NCI-H446 treated with DMSO at 0.1 percent for 48 hours (cell line): ENCODE measurements around the gene C4B.
"Not testable (repeated sequence)": the region's sequence is repeated elsewhere in the genome, so short reads cannot be mapped to it uniquely, and the experiment has no call there.

Experiments used
- DNase-seq: peaks from one replicate; lab custom pipeline; 2025; lab: John Stamatoyannopoulos, UW

Gene C4B

DNA sequence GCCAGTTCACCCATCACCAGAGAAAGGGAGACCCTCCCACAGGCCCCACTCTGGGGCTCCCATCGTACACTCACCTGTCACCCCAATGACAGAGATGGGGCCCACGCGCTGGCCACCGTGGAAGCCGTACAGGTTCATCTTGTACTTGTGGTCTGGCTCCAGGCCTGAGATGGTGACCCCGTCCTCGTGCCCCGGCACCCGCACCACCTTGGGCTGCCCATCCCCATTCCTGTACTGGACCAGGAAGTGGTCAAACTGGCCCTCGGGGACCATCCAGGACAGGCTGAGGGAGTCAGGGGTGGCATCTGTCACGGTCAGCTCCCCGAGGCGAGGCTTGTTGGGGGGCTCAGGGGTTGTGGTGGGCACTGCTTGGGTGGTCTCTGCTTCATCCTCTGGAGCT lies 38.7 kb downstream of the C4B start:
- not testable (repeated sequence) for DNase-seq

DNA sequence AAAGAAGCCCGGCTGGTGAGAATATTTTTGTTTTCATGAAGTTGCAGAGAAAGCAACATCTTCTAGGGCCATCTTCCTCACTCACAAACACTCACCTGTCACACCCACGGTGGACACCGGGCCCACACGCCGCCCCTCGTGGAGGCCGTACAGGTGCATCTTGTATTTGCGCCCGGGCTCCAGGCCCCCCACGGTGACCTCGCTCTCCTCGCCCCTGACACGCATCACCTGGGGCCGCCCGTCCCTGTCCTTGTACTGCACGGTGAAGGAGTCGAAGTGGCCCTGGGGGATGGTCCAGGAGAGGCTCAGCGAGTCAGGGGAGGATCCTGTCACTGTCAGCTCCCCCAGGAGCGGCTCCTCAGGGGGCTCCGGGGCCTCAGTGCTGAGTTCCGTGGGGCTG lies 41.2 kb downstream of the C4B start:
- not testable (repeated sequence) for DNase-seq

DNA sequence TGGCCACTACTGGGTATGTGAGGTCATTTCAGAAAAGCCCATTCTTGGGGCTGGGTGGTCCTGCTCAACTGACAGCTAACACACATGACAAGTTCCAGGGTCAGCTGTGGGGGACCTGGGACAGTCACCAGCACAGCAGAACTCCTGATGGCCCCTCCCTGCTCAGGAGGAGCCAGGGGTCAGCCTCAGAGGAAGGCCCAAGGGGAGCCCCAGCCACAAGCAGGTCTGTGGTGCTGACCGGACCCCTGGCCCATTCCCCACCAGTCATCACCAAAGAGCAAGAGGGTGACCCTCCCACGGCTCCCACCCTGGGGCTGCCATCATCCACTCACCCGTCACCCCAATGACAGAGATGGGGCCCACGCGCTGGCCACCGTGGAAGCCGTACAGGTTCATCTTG lies 41.7 kb downstream of the C4B start:
- no peak for DNase-seq

DNA sequence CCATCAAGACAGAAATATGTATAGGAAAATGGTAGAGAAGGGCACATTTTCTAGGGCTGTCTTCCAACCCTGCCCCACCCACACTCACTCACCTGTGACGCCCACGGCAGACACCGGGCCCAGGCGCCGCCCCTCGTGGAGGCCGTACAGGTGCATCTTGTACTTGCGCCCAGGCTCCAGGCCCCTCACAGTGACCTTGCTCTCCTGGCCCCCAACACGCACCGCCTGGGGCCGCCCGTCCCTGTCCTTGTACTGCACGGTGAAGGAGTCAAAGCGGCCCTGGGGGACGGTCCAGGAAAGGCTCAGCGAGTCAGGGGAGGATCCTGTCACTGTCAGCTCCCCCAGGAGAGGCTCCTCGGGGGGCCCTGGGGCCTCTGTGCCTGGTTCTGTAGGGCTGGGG lies 43.4 kb downstream of the C4B start:
- DNase-seq: no peak

DNA sequence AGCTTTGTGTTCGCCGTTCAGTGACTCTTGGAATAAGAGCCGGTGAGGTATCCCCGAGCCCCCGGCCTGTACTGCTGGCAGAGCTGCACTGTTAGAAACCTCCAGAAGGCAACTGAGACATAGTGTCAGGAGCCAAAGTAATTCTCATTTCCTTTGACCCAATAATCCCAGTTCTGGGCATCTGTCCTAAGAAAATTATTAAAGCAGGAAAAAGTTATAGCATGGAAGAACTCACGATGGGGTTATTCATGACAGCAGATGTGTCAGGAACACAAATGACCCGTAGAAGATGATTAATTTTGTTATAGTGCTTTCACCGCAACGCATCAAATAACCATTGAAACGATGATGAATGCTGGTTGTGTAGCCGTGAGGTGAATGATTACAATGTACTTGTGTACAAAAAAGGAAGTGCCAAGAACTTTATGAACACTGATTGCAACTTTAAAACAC lies 43.9 kb downstream of the C4B start:
- DNase-seq: no peak

DNA sequence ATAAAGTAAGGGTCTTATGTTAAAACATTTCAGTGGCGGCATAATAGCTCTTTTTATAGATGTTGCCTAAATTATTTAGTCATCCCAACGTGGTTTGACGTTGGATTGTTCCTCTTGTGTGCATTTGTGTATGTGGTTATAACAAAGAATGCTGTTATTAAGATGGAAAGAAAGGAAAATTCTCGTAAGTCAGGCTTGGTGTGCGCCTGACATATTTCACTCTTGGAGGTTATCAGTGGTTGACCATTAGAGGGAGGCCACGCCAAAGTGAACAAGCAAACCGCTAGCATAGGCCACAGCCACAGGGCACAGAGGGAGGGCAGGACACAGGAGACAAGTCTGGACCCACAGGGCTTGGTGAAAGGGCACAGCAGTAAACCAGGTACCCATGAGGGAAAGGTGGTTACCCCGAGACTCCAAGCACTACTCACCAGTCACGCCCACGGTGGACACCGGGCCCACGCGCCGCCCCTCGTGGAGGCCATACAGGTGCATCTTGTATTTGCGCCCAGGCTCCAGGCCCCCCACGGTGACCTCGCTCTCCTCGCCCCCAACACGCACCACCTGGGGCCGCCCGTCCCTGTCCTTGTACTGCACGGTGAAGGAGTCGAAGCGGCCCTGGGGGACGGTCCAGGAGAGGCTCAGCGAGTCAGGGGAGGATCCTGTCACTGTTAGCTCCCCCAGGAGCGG lies 46.5 kb downstream of the C4B start:
- DNase-seq: no peak

DNA sequence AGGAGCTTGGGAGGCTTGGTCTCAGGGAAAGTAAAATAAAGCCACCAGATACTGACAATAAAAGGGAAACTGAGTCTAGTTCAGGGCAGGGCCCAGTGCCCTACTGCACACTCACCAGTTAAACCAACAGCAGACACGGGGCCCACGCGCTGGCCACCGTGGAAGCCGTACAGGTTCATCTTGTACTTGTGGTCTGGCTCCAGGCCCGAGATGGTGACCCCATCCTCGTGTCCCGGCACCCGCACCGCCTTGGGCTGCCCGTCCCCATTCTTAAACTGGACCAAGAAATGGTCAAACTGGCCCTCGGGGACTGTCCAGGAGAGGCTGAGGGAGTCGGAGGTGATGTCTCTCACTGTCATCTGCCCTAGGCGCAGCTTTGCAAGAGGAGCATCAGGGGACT lies 50.1 kb downstream of the C4B start:
- DNase-seq: no peak

DNA sequence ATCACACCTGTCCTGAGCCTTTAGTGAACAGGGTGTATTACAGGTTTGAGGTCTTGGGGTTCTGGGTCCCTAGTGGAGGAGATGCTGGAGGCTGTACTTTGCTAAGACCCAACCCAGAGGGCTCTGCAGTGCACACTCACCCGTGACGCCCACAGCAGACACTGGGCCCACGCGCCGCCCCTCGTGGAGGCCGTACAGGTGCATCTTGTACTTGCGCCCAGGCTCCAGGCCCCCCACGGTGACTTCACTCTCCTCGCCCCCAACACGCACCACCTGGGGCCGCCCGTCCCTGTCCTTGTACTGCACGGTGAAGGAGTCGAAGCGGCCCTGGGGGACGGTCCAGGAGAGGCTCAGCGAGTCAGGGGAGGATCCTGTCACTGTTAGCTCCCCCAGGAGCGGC lies 52.9 kb downstream of the C4B start:
- DNase-seq: not testable (repeated sequence)

DNA sequence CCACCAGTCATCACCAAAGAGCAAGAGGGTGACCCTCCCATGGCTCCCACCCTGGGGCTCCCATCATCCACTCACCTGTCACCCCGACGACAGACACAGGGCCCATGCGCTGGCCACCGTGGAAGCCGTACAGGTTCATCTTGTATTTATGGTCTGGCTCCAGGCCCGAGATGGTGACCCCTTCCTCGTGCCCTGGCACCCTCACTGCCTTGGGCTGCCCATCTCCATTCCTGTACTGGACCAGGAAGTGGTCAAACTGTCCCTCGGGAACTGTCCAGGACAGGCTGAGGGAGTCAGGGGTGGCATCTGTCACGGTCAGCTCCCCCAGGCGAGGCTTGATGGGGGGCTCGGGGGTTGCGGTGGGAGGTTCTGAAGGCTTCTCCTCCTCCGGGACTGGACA lies 53.7 kb downstream of the C4B start:
- DNase-seq: not testable (repeated sequence)

DNA sequence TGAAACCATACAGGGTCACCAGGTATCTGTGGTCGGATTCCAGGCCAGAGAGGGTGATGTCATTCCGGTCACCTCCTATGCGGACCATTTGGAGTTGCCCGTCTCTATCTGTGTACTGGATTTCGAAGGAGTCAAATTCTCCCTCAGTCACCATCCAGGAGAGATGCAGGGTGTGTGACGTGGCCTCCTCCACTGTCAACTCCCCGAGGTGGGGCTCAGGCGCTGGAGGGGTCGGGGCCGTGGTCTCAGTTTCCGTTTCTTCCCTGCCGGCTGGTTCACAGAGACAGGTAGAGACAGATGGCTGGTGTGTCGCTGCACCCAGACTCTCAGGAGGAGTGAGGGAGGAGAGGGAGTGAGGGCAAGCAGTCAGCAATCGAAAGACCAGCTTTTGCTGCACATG lies 54.3 kb downstream of the C4B start:
- no peak for DNase-seq

DNA sequence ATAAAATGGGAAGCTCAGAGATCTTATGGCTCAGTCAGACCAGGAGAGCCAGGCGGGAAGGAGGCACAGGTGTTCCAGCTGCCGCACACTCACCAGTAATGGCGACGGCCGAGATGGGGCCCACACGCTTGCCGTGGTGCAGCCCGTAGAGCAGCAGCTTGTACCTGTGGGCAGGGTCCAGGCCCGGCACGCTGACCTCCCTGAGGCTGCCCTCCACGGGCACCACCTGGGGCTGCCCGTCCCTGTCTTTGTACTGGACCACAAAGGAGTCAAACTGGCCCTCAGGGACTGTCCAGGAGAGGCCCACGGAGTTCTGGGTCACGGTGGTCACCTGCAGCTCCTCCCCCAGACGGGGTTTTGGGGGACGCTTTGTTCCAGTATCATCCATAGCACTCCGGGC lies 54.9 kb downstream of the C4B start:
- no peak for DNase-seq

DNA sequence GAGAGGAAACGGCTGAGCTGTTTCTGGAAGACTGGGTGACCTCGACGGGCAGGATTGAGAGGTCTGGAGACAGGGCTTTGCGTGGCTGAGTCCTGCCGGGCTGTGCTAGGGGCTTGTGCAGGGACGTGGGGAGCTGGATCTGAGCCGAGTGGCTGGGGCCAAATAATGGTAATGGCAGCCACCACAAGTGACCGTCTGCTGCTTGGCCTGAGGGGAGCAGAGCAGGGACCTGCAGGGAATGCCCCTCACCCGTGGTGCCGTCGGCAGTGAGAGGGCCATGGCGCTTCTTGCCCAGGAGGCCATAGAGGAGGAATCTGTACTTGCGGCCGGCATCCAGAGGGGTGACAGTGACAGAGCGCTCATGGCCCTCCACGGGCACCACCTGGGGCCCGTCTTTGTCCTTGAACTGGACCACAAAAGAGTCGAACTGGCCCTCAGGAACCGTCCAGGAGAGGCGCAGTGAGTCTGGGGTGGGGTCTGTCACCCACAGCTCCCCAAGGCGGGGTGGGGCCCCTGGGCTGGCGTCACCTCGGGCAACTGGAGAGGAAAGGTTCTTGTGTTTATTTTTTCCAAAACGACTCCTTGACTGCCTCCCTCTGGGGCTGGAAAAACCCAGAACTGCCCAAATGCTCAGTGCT lies 55.4 kb downstream of the C4B start:
- DNase-seq: no peak

DNA sequence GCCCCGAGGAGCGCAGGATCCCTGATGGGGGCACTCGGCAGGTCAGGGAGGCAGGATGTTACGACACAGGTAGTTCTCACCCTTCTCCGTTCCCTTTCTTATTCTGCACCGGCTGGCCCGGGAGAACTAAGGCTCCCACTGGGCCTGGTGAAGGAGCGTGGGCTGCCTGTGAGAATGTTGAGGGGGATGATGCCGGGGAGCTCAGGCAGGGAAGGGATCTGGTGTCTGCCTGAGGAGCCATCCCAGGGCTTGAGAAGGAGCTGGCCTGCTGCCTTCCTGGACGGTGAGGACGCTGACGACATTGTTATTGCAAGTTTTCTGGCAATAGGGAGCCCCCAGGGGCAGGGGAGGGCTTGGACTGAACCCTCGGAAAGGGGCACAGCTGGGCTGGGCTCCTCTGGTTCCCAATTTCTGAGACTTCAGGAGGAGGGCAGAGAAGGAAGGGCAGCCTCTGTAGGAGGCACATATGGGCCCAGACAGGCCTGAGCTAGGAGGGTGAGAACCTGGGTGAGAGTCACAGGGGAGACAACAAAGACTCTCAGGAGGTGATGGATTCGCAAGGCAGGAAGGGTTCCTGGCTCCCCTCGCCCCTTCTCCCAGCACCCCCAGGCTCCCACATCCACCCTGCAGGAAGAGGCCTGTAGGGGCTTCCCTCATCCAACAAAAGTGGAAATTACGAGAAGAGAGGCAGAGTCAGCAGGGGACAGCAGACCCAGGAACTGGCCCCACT lies 56.4 kb downstream of the C4B start:
- DNase-seq: no peak

DNA sequence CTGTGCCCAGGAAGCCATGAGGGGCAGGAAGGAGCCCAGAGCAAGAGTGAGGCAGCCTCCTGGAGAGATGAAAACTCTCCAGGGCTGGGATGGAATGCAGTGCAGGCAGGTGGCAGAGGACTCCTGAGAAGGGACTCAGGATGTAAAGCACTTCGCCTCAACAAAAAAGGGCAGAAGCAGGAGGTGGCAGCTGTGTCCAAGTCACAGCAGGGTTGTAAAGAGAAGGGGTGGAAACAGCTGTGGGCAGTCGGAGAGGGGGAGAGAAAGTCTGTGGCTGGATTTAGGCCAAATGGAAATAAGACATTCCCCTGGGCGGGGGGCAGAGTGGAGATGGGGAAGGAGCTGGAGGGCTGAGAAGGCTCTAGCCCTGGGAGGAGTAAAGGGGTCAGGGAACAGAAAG lies 58.5 kb downstream of the C4B start:
- no peak for DNase-seq

DNA sequence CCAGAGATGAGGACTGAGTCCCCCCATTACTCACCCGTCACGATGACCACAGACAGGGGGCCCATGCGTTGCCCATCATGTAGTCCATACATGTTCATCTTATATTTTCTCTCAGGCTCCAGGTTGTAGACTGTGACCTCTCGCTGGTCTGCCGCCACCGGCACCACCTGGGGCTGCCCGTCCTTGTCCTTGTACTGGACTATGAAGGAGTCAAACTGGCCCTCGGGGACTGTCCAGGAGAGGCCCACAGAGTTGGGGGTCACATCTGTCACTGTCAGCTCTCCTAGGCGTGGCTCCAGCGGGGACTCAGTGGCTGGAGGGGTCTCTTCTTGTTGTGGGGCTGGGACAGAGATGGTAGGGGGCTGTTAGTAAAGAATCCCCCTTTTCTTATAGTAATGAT lies 59.0 kb downstream of the C4B start:
- no peak for DNase-seq

DNA sequence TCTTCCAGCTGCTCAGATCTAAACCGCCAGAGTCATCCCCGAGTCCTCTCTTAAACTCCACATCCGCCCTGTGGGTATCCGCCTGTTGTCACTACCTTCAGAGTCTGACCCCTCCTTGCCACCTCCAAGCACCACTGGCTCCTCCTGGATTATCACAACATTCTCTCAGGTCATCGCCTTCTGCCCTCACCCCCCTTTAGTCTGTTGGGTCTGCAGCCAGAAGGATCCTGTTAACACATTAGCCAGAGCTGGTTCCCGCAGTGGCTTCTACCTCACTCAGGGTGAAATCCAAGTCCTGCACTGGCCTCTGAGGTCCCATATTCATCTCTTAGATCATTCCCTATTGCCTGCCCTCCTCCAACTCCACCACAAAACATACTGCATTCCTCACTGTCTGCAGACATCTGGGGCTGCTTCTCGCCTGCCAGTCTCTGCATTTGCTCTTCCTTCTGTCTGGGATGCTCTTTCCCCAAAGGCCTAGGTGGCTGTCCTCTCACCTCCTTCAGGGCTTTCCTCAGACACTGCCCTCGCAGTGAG lies 60.5 kb downstream of the C4B start:
- no peak for DNase-seq

DNA sequence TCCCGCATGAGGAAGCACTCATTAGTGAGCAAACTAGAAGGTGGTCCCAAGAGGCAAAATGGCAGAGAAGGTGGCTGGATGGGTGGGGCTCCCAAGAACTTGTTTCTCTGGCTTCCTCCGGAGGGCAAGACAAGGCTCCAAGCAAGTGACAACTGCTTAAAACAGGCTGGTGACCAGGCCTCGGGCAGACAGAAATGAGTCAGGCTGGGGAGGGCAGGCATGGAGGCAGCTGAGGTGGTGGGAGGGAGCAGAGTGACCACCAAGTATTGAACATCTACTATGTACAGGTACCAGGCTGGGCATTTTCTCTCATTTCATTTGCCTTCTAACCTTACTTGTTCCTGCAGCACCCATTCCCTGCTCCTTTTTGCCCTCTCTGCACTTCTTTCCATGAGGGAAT lies 61.2 kb downstream of the C4B start:
- no peak for DNase-seq

DNA sequence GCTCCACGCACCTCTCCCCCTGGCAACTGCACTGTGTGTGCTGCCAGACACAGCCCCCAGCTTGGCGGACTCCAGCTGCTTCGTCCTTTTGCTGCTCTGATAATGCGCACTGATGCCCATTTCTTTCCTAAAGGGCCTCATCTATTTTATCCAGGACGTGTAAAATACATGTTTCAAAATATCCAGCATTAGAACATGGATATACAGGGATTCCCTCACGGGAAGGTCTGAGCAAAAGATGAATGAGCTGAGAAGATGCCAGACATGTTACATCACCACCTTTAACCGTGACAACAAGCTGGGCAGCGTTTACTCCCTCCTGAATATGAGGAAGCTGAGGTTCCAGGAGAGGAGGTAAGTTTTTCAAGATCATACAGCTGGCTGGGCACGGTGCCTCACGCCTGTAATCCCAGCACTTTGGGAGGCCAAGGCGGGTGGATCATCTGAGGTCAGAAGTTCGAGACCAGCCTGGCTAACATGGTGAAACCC lies 61.8 kb downstream of the C4B start:
- no peak for DNase-seq

DNA sequence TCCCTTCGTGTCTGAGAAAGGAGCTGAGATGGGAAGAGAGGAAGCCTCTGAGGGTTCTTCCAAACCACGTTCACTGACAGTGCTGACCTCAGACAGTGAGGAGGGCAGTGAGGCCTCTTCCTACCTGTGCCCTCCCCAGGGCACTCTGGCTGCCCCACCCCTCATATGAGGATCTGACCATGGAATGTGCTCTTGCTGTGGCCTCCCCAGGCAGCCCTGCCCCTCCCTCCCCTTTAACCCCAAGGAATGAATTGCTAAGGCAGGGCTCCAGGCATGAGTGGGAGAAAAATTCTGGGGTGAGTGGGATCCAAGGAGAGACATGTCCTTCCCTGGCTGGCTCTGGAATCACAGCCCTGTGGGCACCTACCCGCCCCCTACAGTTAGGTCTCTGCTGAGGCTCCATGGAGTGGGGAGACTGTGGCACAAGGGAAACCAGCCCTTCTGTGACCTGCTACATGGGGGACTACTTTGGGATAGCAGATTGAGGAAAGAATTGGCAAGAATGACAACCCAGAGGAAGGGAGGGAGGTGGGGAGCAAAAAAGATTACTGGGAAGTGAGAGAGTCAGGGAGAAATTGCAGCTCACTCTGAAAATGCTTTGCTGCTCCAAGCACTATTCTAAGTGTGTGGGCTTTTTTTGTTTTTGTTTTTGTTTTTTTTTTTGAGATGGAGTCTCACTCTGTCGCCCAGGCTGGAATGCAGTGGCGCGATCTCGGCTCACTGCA lies 65.1 kb downstream of the C4B start:
- DNase-seq: no peak

DNA sequence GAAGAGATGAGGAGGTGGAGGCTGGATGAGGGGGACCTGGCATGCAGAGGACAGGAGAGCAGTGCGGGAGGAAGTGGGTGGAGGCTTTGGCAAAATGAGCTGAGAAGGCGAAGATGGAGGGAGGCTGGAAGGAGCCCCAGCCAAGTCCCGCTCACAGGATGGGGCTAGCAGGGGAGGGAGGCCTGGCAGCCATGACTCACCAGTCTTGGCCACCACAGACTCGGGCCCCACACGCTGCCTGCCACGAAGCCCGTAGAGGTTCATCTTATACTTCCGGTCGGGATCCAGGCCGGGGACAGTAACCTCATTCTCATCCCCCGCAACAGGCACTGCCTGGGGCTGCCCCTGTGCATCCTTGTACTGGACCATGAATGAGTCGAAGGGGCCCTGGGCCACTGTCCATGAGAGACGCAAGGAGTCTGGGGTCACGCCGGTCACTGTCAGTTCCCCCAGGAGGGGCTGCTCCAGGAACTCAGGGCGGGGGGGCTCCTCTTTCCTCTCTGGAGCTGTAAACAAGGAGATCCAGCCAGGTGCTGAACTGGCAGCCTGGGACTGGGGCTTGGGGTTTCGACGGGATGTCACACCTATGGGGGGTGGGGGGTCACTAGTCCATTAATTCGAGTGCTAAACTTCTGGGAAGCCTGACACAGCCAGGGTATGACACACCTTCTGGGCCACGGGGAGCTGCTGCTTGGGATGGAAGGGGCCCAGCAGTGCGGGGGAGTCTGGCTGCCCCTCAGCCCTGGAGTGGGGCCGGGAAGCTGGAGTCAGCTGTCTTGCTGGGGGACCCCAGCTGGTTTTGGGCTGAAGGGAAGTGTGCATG lies 66.8 kb downstream of the C4B start:
- no peak for DNase-seq

DNA sequence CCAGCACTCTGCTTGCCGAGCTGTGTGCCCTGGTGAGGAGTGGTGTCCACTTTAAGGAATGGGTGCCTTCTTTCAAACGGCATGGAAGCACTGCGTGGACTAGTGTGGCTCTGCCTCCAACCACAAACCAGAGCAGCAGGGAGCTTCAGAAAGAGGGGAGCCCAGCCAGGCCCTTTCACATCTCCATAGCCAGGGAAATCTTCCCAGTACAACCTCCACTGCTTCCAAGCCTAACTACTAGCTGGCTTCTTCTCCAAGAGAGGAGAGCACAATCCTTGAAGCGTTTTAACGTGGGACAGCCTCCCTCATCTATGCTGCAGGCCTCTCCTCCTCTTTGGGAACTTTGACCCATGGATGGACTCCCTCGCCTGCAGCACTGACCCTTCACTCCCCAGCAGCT lies 67.9 kb downstream of the C4B start:
- DNase-seq: no peak
